ENCODE data around the gene HOXD8. TPM values are rescaled to one million over a fixed set of nuclear protein-coding genes. Genes with fewer than 3 reads are reported as not detected.

HOXD8 gene
- total and polyA plus RNA-seq, 9 of the 15 experiments (the other 6 are each of a cell fraction or from before 2014, with no cell fraction given) = 0.04 to 0.15 TPM; not detected in 7

DNA sequence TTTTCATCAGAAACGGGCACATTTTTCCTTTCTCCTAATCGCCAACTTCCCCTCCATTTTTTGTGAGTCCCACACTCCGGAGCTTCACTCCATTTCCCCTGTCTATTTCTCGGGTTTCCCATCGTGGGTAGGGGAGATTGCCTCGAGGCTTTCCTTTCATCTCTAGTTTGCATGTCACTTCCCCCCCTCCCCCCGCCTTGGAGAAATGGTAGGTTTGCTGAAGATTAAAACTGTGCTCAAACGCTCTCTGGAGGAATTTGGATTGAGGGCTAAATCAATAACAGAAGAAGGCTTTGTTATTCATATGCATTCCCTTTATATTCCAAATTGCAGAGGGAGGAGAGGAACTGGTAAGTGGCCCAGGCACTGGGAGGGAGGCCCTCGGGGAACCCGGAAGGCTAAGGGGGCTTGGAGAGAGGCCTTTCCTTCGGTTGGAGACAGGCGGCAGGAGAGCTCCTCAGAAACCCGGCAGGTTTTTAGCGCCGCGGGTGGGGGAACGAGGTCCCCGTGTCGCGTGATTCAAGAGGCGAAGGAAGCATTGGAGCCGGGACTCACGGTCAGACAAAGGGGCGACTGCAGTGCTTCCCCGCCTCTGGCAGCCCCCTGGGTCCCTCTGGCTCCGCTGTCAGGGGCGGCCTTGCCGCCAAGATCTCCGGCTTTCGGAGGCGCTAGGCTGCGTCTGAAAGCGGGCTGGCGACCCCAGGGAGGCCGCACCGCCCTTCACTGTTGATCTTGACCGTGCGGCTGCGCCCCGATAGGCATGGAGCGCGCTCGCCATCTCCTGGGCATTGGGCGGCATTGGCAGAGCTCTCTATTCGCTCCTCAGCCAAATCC is 32.3 kb upstream of the HOXD8 start (continued):
- TF ChIP-seq, protein P1, sequence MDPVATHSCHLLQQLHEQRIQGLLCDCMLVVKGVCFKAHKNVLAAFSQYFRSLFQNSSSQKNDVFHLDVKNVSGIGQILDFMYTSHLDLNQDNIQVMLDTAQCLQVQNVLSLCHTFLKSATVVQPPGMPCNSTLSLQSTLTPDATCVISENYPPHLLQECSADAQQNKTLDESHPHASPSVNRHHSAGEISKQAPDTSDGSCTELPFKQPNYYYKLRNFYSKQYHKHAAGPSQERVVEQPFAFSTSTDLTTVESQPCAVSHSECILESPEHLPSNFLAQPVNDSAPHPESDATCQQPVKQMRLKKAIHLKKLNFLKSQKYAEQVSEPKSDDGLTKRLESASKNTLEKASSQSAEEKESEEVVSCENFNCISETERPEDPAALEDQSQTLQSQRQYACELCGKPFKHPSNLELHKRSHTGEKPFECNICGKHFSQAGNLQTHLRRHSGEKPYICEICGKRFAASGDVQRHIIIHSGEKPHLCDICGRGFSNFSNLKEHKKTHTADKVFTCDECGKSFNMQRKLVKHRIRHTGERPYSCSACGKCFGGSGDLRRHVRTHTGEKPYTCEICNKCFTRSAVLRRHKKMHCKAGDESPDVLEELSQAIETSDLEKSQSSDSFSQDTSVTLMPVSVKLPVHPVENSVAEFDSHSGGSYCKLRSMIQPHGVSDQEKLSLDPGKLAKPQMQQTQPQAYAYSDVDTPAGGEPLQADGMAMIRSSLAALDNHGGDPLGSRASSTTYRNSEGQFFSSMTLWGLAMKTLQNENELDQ (CRISPR knock-in tag; IDR thresholded peaks at IDR 0.05; ENCODE audit: borderline replicate concordance) = no peak
- TF ChIP-seq, protein P2, sequence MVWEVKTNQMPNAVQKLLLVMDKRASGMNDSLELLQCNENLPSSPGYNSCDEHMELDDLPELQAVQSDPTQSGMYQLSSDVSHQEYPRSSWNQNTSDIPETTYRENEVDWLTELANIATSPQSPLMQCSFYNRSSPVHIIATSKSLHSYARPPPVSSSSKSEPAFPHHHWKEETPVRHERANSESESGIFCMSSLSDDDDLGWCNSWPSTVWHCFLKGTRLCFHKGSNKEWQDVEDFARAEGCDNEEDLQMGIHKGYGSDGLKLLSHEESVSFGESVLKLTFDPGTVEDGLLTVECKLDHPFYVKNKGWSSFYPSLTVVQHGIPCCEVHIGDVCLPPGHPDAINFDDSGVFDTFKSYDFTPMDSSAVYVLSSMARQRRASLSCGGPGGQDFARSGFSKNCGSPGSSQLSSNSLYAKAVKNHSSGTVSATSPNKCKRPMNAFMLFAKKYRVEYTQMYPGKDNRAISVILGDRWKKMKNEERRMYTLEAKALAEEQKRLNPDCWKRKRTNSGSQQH (CRISPR knock-in tag; IDR thresholded peaks at IDR 0.05) = no peak
- TF ChIP-seq PRMT5 (CRISPR knock-in tag; IDR thresholded peaks at IDR 0.05) (no peak), HNRNPK (IDR thresholded peaks at IDR 0.05; ENCODE audit: low read depth, low read length, poor library complexity, severe bottlenecking) (no peak), PHB2 (IDR thresholded peaks at IDR 0.05; ENCODE audit: low read depth) (no peak), CCNT2 (IDR thresholded peaks at IDR 0.05; ENCODE audit: borderline replicate concordance, extremely low read depth, insufficient read length, low read depth, low read length) (no peak), ZNF324 (CRISPR knock-in tag; IDR thresholded peaks at IDR 0.05) (no peak), EHMT2 (IDR thresholded peaks at IDR 0.05) (no peak), ZNF561 (CRISPR knock-in tag; conservative IDR thresholded peaks at IDR 0.05) (no peak), HMG20A (CRISPR knock-in tag; conservative IDR thresholded peaks at IDR 0.05) (no peak), ETV6 (IDR thresholded peaks at IDR 0.05; ENCODE audit: borderline replicate concordance in 1 of 2, low read depth in 2 of 2, low read length in 1 of 2) (no peak), ETV6 (CRISPR knock-in tag; IDR thresholded peaks at IDR 0.05; ENCODE audit: borderline replicate concordance) (no peak), ZNF175 (CRISPR knock-in tag; IDR thresholded peaks at IDR 0.05; ENCODE audit: low read depth) (no peak)
- TF ChIP-seq, protein P3, sequence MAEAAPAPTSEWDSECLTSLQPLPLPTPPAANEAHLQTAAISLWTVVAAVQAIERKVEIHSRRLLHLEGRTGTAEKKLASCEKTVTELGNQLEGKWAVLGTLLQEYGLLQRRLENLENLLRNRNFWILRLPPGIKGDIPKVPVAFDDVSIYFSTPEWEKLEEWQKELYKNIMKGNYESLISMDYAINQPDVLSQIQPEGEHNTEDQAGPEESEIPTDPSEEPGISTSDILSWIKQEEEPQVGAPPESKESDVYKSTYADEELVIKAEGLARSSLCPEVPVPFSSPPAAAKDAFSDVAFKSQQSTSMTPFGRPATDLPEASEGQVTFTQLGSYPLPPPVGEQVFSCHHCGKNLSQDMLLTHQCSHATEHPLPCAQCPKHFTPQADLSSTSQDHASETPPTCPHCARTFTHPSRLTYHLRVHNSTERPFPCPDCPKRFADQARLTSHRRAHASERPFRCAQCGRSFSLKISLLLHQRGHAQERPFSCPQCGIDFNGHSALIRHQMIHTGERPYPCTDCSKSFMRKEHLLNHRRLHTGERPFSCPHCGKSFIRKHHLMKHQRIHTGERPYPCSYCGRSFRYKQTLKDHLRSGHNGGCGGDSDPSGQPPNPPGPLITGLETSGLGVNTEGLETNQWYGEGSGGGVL (CRISPR knock-in tag; IDR thresholded peaks at IDR 0.05) = no peak
- TF ChIP-seq, protein P4, sequence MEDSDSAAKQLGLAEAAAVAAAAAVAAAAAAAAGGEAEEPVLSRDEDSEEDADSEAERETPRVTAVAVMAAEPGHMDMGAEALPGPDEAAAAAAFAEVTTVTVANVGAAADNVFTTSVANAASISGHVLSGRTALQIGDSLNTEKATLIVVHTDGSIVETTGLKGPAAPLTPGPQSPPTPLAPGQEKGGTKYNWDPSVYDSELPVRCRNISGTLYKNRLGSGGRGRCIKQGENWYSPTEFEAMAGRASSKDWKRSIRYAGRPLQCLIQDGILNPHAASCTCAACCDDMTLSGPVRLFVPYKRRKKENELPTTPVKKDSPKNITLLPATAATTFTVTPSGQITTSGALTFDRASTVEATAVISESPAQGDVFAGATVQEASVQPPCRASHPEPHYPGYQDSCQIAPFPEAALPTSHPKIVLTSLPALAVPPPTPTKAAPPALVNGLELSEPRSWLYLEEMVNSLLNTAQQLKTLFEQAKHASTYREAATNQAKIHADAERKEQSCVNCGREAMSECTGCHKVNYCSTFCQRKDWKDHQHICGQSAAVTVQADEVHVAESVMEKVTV (CRISPR knock-in tag; IDR thresholded peaks at IDR 0.05) = peak; percentile 89

All from K562 (cell line).